ENCODE results near the gene SELENOM.

Gene SELENOM

GRCh38 chr22:31107178-31107893 is at the start of gene SELENOM:
TSS of gene SELENOM (minus strand) at chr22:31107568. CDS start at chr22:31107505, 63 bp downstream.
- DNase-seq = peak; percentile 86

- no peak for DNase-seq
Observed at GRCh38 chr22:31155422-31155821, 48.1 kb upstream of the SELENOM start.

- DNase-seq = no peak
Observed at GRCh38 chr22:31154975-31155374, 47.6 kb upstream of the SELENOM start.

GRCh38 chr22:31153357-31153756 is 46.0 kb upstream of the SELENOM start:
- DNase-seq = no peak

GRCh38 chr22:31151872-31152271 is 44.5 kb upstream of the SELENOM start:
- DNase-seq = no peak

GRCh38 chr22:31150615-31151014 is 43.2 kb upstream of the SELENOM start:
- DNase-seq = no peak

GRCh38 chr22:31148953-31149627 is 41.7 kb upstream of the SELENOM start:
- DNase-seq = peak; percentile 47

- no peak for DNase-seq
Observed at GRCh38 chr22:31148488-31148887, 41.1 kb upstream of the SELENOM start.

GRCh38 chr22:31144223-31144622 is 36.9 kb upstream of the SELENOM start:
- no peak for DNase-seq

- no peak for DNase-seq
Observed at GRCh38 chr22:31143537-31143936, 36.2 kb upstream of the SELENOM start.

GRCh38 chr22:31143038-31143437 is 35.7 kb upstream of the SELENOM start:
- no peak for DNase-seq

- no peak for DNase-seq
Observed at GRCh38 chr22:31142285-31142684, 34.9 kb upstream of the SELENOM start.

GRCh38 chr22:31141551-31141950 is 34.2 kb upstream of the SELENOM start:
- no peak for DNase-seq

- DNase-seq = no peak
Observed at GRCh38 chr22:31140746-31141145, 33.4 kb upstream of the SELENOM start.

- peak; percentile 83 for DNase-seq
Observed at GRCh38 chr22:31139866-31140716, 32.7 kb upstream of the SELENOM start, which contains the start of gene PLA2G3. TSS of gene PLA2G3 (minus strand) at chr22:31140508. CDS start at chr22:31140354, 154 bp downstream.

GRCh38 chr22:31139066-31139465 is 31.7 kb upstream of the SELENOM start:
- no peak for DNase-seq

- DNase-seq = no peak
Observed at GRCh38 chr22:31138126-31138525, 30.8 kb upstream of the SELENOM start.

GRCh38 chr22:31137721-31138120 is 30.4 kb upstream of the SELENOM start:
- no peak for DNase-seq

GRCh38 chr22:31136711-31137110 is 29.3 kb upstream of the SELENOM start:
- no peak for DNase-seq

- no peak for DNase-seq
Observed at GRCh38 chr22:31136155-31136554, 28.8 kb upstream of the SELENOM start.

- DNase-seq = no peak
Observed at GRCh38 chr22:31135706-31136105, 28.3 kb upstream of the SELENOM start.

- DNase-seq = no peak
Observed at GRCh38 chr22:31134688-31135087, 27.3 kb upstream of the SELENOM start.

- no peak for DNase-seq
Observed at GRCh38 chr22:31133911-31134310, 26.5 kb upstream of the SELENOM start.
